HG03520 (cell line): ENCODE data around the gene NTNG2.

Experiments used
- ATAC-seq: cut with Tn5 transposase; IDR thresholded peaks from one replicate; pipeline ENCODE4 v1.9.1; 2021; ENCODE audit warnings: mild to moderate bottlenecking, moderate library complexity; ENCODE audit not compliant: unreplicated experiment

Gene NTNG2

DNA sequence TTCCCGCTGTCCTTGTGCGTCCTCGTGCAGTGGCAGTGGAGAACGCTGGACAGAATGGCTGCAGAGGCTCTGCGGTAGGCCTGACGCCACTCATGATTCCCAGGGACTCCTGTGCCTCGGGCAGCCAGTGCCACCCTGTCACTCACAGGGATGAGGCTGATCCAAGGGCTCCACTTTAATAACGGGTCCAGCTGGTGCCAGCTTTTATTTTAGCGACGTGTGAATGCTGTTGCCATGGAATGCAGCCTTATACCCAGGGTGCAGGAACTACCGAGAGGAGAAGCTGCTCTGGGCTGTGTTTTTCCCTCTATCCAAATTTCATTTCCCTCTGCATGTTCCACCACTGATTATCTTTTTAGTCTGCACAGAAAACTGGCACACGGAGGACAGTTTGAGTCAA, 15.8 kb upstream of the NTNG2 start:
- no peak for ATAC-seq

GRCh38 chr9:132146575-132146974, 15.3 kb upstream of the NTNG2 start:
- no peak for ATAC-seq

DNA sequence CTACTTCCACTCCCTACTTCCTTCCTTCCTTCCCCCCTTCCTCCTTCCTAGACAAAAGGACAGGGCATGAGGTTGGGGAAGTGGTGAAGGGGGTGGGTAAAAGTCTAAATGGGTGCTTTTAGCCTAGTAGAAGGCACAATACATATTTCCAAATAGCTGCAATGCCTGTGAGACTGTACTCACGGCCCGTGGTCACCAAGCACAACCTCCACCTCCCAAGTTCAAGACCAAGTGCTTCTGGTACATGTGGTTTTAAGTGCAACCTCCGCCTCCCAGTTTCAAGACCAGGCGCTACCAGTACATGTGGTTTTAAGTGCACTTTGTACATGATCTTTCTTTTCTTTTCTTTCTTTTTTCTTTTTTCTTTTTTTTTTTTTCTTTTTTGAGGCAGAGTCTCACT, 14.5 kb upstream of the NTNG2 start:
- no peak for ATAC-seq

DNA sequence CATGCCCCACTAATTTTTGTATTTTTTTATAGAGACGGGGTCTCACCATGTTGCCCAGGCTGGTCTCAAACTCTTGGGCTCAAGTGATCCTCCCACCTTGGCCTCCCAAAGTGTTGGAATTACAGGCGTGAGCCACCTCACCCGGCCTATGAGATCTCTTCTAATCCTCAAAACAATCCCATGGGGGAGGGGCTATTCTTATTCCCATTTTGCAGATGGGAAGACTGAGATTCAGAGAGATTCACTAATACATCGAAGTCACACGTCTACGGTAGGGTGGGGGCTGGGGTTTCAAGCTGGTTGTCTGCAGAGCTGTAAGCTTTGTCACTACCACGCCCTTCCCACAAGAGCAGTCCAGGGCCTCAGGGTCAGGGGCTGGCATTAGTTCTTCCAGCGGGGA, 14.0 kb upstream of the NTNG2 start:
- no peak for ATAC-seq

GRCh38 chr9:132150256-132150655, 11.6 kb upstream of the NTNG2 start:
- ATAC-seq: no peak

DNA sequence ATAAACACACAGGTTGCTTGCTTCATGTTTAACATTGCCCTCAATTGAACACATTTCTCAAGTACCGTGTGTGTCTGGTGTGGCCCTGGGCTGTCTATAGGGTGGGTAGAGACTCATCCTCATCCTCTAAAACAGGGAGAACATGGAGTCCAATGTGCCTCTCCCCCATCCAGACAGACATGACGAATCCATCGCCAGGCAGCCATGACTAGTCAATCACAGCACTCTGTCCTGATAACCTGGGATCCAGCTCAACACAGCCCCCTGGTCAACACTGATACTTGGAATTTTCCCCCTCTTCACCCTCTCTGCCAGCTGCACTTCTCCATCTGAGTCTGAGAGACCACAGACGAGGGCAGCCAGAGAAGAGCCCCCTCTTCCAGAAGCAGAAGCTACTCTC, 10.7 kb upstream of the NTNG2 start:
- ATAC-seq: no peak

GRCh38 chr9:132152231-132152630, 9.6 kb upstream of the NTNG2 start:
- ATAC-seq: no peak

- ATAC-seq: no peak
Measured at GRCh38 chr9:132154863-132155567, 6.8 kb upstream of the NTNG2 start.

DNA sequence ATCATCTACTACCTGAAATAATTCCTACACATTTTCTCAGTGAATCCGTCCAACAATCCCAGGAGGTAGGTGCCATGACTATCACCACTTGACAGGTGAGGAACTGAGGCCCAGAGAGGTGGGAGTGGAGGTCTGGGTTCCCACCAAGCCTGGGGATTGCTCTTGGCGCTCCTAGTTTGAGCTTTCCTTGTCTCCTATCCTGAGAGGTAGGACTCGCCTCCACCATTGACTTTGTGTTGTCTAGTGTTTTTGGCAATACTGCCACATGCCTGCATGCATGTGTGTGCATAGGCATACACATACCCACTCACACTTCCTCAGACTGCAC, 6.3 kb upstream of the NTNG2 start:
- no peak for ATAC-seq

DNA sequence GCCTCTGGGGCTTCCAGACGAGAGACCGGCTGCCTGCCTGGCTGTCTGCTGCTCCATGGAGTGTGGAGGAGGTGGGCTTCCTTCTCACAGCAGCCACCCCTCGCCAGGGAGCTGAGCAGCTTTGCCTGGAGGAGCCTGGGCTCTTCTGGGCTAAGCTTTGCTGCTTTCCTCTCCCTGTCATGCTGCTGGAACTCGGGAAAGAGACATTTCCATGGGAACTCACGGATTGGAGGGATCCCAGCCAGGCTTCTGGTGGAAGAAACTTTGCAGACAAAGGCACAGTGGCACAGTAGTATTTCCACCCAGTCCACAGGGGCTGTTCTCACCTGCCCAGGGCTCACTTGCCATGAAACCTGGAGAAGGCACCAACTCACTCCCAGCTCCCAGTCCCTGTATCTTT, 5.6 kb upstream of the NTNG2 start:
- ATAC-seq: no peak

DNA sequence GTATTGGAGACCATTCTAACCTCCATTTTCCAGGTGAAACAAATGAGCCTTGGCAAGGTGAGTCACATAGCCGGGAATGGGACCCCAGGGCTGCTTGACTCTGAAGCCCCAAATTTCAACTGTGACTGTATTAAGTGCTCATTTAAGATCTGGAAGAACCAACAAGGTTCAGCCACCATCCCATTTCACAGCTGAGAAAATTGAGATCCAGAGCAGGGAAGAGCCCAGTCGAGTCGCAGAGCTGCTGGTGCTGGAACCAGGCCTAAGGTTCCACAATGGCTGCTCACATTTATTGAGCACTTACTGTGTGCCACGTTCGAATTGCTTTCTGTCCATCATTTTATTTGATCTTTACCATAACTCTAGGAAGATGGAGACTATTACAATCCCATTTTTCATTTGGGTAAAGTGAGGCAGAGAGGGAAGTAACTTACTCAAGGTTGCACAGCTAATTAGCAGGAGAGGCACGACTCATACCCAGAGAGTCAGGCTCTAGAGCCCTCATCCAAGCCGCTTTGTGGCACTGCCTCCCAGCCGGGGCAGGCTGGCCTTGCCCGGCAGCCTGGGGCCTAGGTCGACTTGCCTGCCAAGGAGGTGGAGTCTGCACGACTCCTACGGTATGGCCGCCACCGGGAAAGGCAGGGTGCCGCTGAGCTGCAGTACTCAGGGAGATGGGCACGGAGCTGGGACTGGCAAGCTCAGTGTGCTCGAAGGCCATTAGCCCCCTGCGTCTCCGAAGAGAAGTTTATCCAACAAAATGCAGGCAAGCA, 4.3 kb upstream of the NTNG2 start:
- no peak for ATAC-seq

DNA sequence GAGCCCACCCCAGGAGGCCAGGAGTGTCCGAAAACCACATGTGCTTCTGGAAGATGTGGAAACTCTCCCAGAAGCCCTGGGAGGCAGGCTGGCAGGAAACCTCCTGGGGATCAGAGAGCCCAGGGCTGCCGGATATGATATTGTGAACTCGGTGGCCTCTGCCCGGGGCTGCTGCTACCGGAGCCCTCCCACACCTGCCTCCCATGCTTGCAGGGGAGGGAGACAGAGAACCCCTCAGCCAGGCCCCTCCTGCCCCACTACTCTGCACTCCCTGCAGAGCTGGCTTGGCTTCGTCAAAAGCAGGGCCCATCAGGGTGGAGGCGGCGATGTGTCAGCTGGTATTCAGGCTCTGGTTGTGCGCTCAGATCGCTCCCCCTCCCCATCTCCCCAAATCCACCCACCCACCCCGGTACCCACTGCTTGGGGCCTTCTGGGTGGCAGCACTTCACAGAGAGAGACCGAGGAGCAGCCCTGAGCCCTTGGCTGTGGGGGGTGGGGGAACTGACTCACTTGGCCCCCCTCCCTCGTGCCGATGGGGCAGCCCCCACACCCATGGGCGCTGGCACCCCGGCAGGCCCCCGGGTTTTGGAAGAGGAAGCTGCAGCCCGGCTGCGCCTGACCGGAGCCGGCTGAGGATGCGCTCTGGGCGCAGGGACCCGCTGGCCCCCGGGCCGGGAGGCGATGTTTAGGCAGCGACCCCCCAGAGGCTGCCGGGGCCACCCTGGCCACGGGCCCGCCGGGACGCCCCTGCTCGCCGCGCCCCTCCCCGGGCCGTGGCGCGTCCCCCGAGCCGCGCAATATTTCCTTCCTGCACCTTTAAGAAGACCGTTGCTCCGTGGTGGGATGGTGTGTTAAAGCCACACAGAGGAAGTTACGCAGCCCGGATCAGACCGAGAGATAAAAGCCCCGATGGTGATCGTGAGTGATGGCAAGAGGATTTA, 786 bp upstream of the NTNG2 start:
- no peak for ATAC-seq

GRCh38 chr9:132162764-132163456, 1.1 kb downstream of the NTNG2 start:
- no peak for ATAC-seq

- ATAC-seq: no peak
Measured at GRCh38 chr9:132163457-132163875, 1.6 kb downstream of the NTNG2 start.

DNA sequence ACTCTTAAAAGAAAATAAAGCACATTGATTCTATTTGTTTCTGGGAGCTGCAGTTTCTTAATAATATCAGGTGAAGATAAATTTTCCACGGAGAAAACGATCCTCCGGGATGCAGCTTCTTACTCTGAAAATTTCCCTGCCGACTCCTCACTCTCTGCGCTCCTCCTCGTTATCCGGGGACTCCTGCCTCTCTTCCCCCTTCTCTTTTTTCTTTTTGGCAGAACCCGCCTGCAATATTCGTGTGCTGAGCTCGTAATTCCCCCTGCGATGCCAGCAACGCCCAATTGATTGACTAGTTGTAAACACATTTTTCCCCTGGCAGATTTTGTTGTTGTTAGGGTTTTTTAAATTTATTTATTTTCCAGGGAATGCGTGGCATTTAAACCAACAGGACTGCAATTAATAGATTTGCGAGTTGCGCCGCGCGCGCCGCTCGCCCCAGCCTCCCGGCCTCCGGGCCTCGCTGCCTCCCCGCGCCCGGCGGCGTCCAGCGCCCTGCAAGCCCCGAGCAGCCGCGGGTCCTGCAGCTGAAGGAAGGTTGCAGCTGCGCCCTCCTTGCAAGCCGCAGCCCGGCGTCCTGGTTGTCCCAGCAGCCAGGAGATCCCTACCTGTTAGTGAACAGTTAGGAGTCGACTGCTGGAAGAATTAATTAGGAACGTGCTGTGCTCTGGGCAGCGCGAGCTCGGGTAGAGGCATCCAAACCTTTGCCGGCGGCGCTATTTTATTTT, 2.2 kb downstream of the NTNG2 start:
- no peak for ATAC-seq

DNA sequence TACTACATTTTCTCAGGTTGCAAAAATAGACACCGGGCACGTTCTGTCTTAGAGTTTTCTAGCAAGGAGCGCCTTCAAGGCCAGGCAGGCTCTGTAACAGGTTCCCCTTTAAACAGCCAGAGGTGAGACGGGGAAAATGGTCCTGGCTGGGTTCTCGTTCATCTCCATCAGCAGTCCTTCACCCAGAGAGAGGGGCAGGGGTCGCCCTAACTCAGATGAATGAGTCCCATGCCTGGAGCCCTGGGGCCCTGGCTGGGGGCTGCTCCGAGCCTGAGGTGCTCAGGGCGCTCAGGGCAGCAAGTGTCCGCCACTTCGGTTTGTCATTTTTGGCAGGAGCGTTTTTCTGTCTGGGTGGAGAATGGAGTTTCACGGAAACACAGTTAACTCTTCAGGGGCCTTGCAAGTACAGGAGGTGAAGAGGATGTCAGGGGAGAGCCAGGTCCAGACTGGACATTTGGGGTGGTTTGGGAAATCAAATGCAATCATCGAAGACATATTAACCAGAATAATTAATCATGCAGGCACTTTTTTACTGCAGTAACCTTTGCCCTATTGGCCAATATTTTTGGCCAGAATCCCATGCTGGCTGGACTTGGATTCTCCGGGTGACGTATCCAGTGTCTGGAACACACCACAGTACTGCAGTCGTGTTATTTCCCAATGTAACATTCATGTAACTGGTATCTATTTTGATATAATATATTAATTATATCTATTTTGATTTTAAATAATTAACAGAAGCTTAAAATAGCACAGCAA, 2.9 kb downstream of the NTNG2 start:
- ATAC-seq: no peak

DNA sequence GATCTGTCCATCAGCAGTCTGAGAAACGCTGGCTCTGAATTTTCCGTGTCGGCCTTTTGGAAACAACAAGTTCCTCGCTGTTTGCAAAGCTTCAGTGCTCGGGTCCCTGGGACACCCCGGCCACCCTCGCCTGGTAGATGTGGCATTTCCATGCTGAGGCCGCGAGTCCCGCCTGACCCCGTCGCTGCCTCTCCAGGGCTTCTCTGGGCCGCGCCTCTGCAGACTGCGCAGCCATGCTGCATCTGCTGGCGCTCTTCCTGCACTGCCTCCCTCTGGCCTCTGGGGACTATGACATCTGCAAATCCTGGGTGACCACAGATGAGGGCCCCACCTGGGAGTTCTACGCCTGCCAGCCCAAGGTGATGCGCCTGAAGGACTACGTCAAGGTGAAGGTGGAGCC, 4.7 kb downstream of the NTNG2 start:
- ATAC-seq: no peak

- no peak for ATAC-seq
Measured at GRCh38 chr9:132167192-132167591, 5.3 kb downstream of the NTNG2 start.

DNA sequence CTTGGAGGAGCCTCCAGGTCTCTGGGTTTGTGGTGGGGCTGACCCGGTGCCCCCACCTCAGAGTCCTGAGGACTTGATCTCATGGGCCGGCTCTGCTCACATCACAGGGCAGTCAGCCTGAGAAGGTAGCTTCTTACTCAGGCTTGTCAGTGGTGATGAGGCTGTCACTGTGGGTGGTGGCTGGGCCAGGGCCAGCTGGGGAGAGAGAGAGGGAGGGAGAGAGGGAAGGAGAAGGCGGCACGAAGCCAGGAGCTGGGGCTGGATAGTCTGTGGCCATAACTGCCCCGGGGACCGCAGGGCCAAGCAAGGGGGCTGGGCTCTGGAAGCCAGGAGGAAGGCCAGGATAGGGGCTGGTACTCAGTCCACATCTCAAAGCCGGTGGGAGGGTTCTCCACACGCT, 6.5 kb downstream of the NTNG2 start:
- ATAC-seq: no peak

- ATAC-seq: no peak
Measured at GRCh38 chr9:132168851-132169250, 7.0 kb downstream of the NTNG2 start.
